Loucy (cell line): Measurements from ENCODE around the gene MYH7B.

Source experiments
- CTCF ChIP-seq: fragments of 200-600 bp; sonication (generic); conservative IDR thresholded peaks from 2 replicates; pipeline ENCODE4 v1.5.1; 2014; ENCODE audit warnings: mild to moderate bottlenecking, antibody characterized with exemption, low read length
- EZH2phosphoT487 ChIP-seq: fragments of 200-600 bp; IDR thresholded peaks from 2 replicates; pipeline ENCODE4 v1.6.1; 2018; ENCODE audit warnings: antibody characterized with exemption, mild to moderate bottlenecking, moderate library complexity, borderline replicate concordance

DNA sequence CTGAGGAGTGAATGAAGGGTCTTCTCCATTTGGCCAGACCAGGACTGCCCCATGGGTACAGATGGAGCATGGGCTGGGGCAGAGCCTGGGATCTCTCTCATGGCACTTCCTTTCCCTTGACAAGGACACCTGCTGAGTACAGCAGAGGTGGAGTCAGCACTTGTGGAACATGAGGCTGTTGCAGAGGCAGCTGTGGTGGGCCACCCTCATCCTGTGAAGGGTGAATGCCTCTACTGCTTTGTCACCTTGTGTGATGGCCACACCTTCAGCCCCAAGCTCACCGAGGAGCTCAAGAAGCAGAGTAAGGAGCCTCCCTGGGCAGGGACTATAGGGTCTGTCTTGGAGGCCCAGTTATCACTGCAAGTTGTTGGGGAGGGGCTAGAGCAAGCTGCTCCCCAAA, 29.7 kb upstream of the MYH7B start:
- TF ChIP-seq CTCF = no peak
- TF ChIP-seq EZH2phosphoT487 = no peak
